Measurements from ENCODE around the gene PTGFR.

The PTGFR gene, protein sequence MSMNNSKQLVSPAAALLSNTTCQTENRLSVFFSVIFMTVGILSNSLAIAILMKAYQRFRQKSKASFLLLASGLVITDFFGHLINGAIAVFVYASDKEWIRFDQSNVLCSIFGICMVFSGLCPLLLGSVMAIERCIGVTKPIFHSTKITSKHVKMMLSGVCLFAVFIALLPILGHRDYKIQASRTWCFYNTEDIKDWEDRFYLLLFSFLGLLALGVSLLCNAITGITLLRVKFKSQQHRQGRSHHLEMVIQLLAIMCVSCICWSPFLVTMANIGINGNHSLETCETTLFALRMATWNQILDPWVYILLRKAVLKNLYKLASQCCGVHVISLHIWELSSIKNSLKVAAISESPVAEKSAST

GRCh38 chr1:78490861-78491450 is at the start of gene PTGFR:
Gene PTGFR (plus strand): TSS chr1:78490974. CDS start chr1:78492744, 1,770 bp downstream.
- H3K27ac ChIP-seq = no peak within 1 kb of the TSS
- DNase-seq (ENCODE audit: low read depth, low spot score) = no peak

GRCh38 chr1:78441921-78442320 is 48.9 kb upstream of the PTGFR start:
- DNase-seq (ENCODE audit: low read depth, low spot score) = no peak
- H3K27ac ChIP-seq = no peak overlapping the region

- H3K27ac ChIP-seq = no peak overlapping the region
- no peak for DNase-seq (ENCODE audit: low read depth, low spot score)
Measured at GRCh38 chr1:78447086-78447485, 43.7 kb upstream of the PTGFR start.

- DNase-seq (ENCODE audit: low read depth, low spot score) = no peak
- no peak overlapping the region for H3K27ac ChIP-seq
Measured at GRCh38 chr1:78464449-78464891, 26.3 kb upstream of the PTGFR start.

DNA sequence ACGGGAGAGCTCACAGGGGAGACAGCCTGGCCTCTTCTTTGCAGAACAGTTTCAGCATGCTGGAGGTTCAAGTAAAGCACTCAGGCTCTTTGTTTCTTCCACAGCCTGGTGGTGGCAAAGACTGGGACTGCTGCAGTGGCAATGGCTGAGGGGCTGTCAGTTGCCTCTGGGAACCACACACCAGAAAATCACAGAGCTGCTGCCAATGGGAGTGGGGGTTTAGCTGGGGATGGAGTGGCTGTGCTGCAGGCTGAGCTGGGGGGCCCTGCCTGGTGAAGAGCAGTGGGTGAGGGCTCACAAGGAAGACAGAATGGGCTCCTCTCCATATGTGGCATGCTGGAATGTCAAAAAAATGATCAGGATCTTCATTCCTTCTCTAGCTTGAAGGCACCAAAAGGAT is 25.6 kb upstream of the PTGFR start:
- DNase-seq (ENCODE audit: low read depth, low spot score) = no peak
- H3K27ac ChIP-seq = no peak overlapping the region

- DNase-seq (ENCODE audit: low read depth, low spot score) = no peak
- no peak overlapping the region for H3K27ac ChIP-seq
Measured at GRCh38 chr1:78468521-78468920, 22.3 kb upstream of the PTGFR start.

DNA sequence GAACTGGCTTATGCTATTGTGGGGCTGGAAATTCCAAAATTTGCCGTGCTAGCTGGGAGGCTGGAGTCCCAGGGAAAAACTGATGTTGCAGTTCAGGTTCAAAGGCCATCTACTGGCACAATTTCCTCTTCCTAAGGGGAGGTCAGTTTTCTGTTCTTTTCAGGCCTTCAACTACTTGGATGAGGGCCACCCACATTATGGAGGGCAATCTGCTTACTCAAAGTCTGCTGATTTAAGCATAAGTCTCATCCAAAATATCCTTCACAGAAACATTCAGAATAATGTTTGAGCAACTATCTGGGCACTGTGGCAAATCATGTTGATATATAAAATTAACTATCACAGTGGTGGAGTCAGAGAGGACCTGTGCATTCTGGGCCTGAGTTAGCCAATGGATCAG is 21.2 kb upstream of the PTGFR start:
- DNase-seq (ENCODE audit: low read depth, low spot score) = no peak
- H3K27ac ChIP-seq = no peak overlapping the region

DNA sequence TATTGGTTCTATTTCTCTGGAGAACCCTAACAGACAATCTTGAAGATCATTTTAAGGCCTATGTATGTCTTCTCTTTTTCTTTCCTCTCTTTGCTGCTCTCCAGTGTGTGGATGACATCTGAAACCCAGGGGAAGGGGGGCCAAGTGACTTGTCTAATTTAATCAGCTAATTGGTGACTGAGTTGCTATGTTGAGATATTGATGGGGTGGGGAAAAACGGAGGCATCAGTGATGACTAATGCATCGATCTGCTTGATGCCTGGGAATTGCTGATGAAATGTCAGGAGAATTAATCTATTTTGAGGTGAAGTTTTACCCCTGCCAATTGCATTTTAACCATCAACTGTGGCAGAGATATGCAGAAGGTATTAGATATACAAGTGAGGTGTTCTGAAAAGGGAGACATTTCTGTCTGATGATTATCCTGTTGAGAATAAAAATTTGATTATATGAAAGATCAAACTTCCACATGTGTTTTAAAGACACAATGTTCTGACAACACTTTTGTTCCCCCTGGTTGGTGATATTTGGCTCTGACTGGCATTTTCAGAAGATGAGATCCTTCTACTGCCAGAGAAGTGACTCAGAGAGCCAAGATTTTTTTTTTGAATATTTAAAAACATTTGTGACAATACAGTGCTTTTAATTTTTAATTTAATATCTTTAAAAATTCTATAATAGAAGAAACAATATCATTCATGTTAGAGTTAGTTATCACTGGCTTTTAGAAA is 18.7 kb upstream of the PTGFR start:
- no peak overlapping the region for H3K27ac ChIP-seq
- DNase-seq (ENCODE audit: low read depth, low spot score) = no peak

- DNase-seq (ENCODE audit: low read depth, low spot score) = no peak
- H3K27ac ChIP-seq = no peak overlapping the region
Measured at GRCh38 chr1:78472851-78473496, 17.8 kb upstream of the PTGFR start.

- no peak overlapping the region for H3K27ac ChIP-seq
Measured at GRCh38 chr1:78474092-78474491, 16.7 kb upstream of the PTGFR start.

DNA sequence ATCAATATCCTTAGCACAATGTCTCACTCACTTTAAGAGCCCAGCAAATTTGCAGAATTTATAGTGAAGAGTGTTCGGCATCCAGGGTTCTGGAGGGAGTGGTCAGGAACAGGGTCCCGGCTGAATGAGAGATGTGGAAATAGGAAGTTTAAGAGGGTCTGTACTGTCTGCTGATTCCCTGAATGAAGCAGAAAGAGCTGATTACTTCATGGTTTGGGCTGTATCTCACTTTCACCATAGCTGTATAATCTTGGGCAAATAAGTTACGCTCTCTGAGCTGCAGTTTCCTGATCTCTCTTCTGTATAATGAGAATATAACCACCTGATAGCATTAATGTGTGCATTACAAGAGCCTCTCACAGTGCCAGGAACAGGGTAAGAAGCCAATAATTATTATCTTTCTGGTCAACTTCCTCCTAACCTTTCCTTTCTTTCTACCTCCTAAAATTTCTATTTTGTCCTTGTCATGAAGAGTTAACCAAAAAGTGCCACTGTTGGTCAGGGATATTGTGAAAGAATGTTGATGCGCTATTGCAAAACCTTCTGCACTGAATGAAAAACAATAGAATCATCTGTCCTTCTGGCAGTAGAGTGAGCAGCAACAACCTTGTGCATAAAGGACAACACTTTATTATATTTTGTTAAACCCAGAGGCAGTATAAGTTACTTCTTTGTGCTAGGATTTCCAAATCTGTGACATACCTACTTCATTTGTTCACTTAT is 14.7 kb upstream of the PTGFR start:
- H3K27ac ChIP-seq = no peak overlapping the region
- DNase-seq (ENCODE audit: low read depth, low spot score) = no peak

More at GRCh38 chr1:78474092-78474491, 16.7 kb upstream of the PTGFR start:
- DNase-seq (ENCODE audit: low read depth, low spot score) = no peak

DNA sequence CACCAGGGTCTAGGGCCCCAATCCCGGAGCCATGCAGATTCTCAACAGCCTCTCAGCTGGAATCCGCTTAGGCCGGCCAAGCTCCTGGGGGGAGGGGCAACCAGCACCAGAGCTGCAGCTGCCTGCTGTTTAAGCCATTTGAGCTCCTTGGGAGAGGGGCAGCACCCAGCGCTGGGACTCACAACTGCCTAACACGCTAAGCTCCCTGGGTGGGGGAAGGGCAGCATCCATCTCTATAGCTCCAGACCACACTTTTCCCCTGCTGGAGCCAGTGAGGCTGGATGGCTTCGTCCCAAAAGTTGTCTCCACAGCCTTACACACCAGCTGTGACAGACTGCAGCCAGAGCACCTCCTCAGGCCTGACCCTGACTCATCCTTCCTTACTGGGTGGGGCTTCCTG is 6.9 kb upstream of the PTGFR start:
- no peak for DNase-seq (ENCODE audit: low read depth, low spot score)

DNA sequence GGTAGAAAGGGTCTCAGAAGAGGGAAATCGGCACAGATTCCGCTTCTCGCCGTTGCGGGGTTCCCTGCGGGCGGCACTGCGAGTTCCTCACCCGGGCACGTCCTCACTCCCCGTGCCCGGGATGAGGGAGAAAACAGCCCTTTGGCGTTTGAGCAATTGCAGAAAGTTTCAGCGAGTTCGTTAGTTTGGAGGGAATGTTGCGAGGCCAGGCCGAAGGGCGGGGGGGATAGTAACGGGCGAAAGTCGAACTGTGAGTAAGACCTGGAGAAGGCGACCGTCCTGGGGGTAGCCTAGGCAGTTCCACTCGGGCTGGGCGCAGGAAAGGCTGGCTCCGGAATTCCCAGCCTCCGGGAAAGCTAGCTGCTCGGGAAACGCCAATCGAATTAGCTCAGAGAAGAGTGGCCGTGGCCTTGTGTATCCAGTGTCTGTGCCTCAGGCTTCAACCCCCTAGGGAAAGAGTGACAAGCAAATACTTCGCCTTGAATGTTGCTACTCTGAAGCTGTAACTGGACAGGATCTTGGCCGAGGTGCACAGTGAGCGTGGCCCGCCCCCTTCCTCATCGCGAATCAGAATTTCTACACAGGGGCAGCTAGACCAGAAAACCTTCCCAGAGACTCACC is 787 bp downstream of the PTGFR start:
- H3K27ac ChIP-seq = no peak overlapping the region
- no peak for DNase-seq (ENCODE audit: low read depth, low spot score)

More for the DNA sequence above, 6.9 kb upstream of the PTGFR start:
- H3K27ac ChIP-seq = no peak overlapping the region

DNA sequence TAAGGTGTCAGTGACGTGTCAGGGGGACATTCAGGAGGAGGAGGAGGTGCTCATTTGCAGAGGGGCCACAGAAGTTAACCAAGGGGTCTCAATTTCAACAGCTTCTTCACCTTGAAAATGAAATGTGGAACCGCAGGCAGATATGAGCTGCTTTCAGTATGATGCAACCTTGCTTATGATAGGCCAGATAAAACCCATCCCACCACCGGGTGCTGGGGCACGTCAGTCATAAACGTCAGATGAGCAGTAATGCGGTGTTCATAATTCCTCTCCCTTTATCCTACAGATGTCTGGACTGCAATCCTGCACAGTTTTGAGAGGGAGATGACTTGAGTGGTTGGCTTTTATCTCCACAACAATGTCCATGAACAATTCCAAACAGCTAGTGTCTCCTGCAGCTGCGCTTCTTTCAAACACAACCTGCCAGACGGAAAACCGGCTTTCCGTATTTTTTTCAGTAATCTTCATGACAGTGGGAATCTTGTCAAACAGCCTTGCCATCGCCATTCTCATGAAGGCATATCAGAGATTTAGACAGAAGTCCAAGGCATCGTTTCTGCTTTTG is 1.7 kb downstream of the PTGFR start:
- no peak for DNase-seq (ENCODE audit: low read depth, low spot score)
- no peak overlapping the region for H3K27ac ChIP-seq

GRCh38 chr1:78493451-78493850 is 2.7 kb downstream of the PTGFR start:
- H3K27ac ChIP-seq = no peak overlapping the region
- no peak for DNase-seq (ENCODE audit: low read depth, low spot score)

- H3K27ac ChIP-seq = no peak overlapping the region
- no peak for DNase-seq (ENCODE audit: low read depth, low spot score)
Measured at GRCh38 chr1:78497201-78497600, 6.4 kb downstream of the PTGFR start.

DNA sequence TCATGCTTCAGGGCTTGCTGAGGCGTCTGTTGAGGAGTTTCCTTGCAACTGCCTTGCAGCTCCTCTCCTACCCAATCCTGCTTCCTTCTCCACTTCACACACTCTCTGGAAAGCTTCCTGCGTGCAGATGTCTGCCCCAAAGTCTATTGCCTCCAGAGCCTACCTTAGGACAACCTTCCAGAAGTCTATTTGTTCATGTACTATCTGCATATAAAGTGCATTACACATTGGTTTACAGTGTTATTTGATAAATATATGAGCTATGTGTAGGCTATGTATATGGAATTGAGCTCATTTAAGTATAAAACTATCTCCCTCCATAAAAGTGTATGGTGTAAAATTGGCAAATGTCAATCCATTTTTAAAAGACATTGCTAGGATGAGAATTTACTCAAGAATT is 9.8 kb downstream of the PTGFR start:
- no peak overlapping the region for H3K27ac ChIP-seq
- DNase-seq (ENCODE audit: low read depth, low spot score) = no peak

GRCh38 chr1:78501203-78501602 is 10.4 kb downstream of the PTGFR start:
- no peak for DNase-seq (ENCODE audit: low read depth, low spot score)
- H3K27ac ChIP-seq = no peak overlapping the region

DNA sequence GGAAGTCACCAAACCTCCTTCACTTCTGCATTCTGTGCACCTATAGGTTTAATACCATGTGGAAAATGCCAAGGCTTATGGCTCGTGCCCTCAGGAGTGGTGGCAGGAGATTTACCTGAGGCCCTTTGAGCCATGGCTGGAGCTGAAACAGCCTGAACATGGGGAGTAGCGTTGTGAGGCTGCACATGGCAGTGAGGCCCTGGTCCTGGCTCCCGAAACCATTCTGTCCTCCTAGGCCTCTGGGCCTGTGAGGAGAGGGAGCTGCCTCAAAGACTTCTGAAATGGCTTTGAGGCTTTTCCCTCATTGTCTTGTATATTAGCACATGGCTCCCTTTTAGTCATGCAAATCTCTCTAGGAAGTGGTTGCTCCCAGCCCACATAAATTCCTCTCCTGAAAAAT is 20.6 kb downstream of the PTGFR start:
- H3K27ac ChIP-seq = no peak overlapping the region
- no peak for DNase-seq (ENCODE audit: low read depth, low spot score)
